HG02840 (cell line): ENCODE data around the gene NAGPA.
"Not testable (repeated sequence)": the region's sequence is repeated elsewhere in the genome, so short reads cannot be mapped to it uniquely, and the experiment has no call there.

Source experiments
- ATAC-seq: cut with Tn5 transposase; IDR thresholded peaks from one replicate; pipeline ENCODE4 v1.9.1; 2021; ENCODE audit warnings: mild to moderate bottlenecking, moderate library complexity, moderate number of reproducible peaks; ENCODE audit not compliant: unreplicated experiment, low FRiP score

NAGPA gene

GRCh38 chr16:5062051-5062450 is 28.3 kb upstream of the NAGPA start:
- ATAC-seq = no peak

- ATAC-seq = no peak
Measured at GRCh38 chr16:5060073-5060641, 26.4 kb upstream of the NAGPA start.

- no peak for ATAC-seq
Measured at GRCh38 chr16:5059386-5060072, 25.8 kb upstream of the NAGPA start.

- ATAC-seq = no peak
Measured at GRCh38 chr16:5058476-5058875, 24.7 kb upstream of the NAGPA start.

- no peak for ATAC-seq
Measured at GRCh38 chr16:5056352-5056751, 22.6 kb upstream of the NAGPA start.

GRCh38 chr16:5054876-5055865 is 21.4 kb upstream of the NAGPA start:
- ATAC-seq = no peak

GRCh38 chr16:5046914-5047313 is 13.2 kb upstream of the NAGPA start:
- no peak for ATAC-seq

GRCh38 chr16:5045499-5046115 is 11.9 kb upstream of the NAGPA start:
- ATAC-seq = no peak

- ATAC-seq = not testable (repeated sequence)
Measured at GRCh38 chr16:5044581-5044980, 10.8 kb upstream of the NAGPA start.

- ATAC-seq = no peak
Measured at GRCh38 chr16:5044011-5044540, 10.3 kb upstream of the NAGPA start.

GRCh38 chr16:5042574-5043171 is 8.9 kb upstream of the NAGPA start:
- ATAC-seq = no peak

- ATAC-seq = peak; percentile 79
Measured at GRCh38 chr16:5041600-5042133, 7.9 kb upstream of the NAGPA start.

- ATAC-seq = no peak
Measured at GRCh38 chr16:5040451-5040850, 6.7 kb upstream of the NAGPA start.

- ATAC-seq = no peak
Measured at GRCh38 chr16:5036228-5037156, 2.8 kb upstream of the NAGPA start.

- ATAC-seq = no peak
Measured at GRCh38 chr16:5035909-5036227, 2.1 kb upstream of the NAGPA start.

GRCh38 chr16:5034167-5034523 is 410 bp upstream of the NAGPA start:
- ATAC-seq = no peak

GRCh38 chr16:5032748-5033167 is 977 bp downstream of the NAGPA start:
- ATAC-seq = no peak

GRCh38 chr16:5031601-5032000 is 2.1 kb downstream of the NAGPA start:
- no peak for ATAC-seq

- ATAC-seq = no peak
Measured at GRCh38 chr16:5030251-5030870, 3.4 kb downstream of the NAGPA start.
